DND-41 (cell line): ENCODE results near the gene MFSD2A.

Experiments
- EZH2 ChIP-seq: IDR thresholded peaks from 3 replicates; pipeline ENCODE4 v1.6.1; 2012; ENCODE audit warnings: borderline replicate concordance, low read depth, mild to moderate bottlenecking, moderate library complexity, low read length, inconsistent platforms; ENCODE audit not compliant: severe bottlenecking
- TF ChIP-seq, protein P1 (sequence below): IDR thresholded peaks from 2 replicates; pipeline ENCODE4 v1.5.1; 2012; ENCODE audit warnings: borderline replicate concordance, low read length, moderate library complexity, mild to moderate bottlenecking; ENCODE audit not compliant: poor library complexity, severe bottlenecking; ENCODE audit errors: extremely low read depth

DNA sequence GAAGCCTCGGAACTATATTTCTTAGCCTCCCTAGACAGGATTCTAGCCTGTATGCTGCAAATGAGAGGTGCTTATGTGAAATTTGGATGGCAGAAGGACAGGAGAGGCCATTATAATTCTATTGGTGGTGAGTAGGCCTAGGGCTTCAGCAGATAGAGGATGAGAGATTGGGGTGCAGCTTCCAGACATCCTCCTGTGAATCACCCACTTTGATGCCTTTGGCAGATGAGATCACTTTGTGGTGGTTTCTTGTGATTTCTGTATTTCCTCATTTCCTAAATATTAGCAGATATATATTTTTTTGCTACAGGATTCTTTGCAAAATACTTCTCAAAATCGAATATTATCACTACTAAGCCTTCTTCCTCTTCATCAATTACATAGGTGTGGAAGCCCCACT, 37.3 kb downstream of the MFSD2A start:
- TF ChIP-seq, protein P1, sequence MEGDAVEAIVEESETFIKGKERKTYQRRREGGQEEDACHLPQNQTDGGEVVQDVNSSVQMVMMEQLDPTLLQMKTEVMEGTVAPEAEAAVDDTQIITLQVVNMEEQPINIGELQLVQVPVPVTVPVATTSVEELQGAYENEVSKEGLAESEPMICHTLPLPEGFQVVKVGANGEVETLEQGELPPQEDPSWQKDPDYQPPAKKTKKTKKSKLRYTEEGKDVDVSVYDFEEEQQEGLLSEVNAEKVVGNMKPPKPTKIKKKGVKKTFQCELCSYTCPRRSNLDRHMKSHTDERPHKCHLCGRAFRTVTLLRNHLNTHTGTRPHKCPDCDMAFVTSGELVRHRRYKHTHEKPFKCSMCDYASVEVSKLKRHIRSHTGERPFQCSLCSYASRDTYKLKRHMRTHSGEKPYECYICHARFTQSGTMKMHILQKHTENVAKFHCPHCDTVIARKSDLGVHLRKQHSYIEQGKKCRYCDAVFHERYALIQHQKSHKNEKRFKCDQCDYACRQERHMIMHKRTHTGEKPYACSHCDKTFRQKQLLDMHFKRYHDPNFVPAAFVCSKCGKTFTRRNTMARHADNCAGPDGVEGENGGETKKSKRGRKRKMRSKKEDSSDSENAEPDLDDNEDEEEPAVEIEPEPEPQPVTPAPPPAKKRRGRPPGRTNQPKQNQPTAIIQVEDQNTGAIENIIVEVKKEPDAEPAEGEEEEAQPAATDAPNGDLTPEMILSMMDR: no peak
- TF ChIP-seq EZH2: no peak
